IPS-18c (cell line): Measurements from ENCODE around the gene RGS4.

ENCODE experiments used
- H3K4me3 ChIP-seq: 2 replicates; pipeline ENCODE4 v1.7.0; 2013; ENCODE audit warnings: low read depth, mild to moderate bottlenecking, low read length, moderate library complexity; ENCODE audit not compliant: insufficient read depth
- H3K9me3 ChIP-seq: one replicate; pipeline ENCODE4 v1.6.1; 2013; ENCODE audit warnings: mild to moderate bottlenecking, low read length, moderate library complexity; ENCODE audit not compliant: control insufficient read depth, insufficient read depth

Gene RGS4

GRCh38 chr1:163060343-163061007, 8.7 kb upstream of the RGS4 start:
- Histone ChIP-seq H3K4me3 (no peak overlapping the region), H3K9me3 (no peaks in the 10 kb centered on the region)

- no peak overlapping the region for H3K4me3 ChIP-seq
- H3K9me3 ChIP-seq: no peaks in the 10 kb centered on the region
These were observed 6.0 kb upstream of the RGS4 start for GRCh38 chr1:163063143-163063542.

GRCh38 chr1:163063610-163064009, 5.6 kb upstream of the RGS4 start:
- Histone ChIP-seq H3K4me3 (no peak overlapping the region), H3K9me3 (no peaks in the 10 kb centered on the region)

- H3K4me3 ChIP-seq: no peak overlapping the region
- no peaks in the 10 kb centered on the region for H3K9me3 ChIP-seq
These were observed 3.0 kb upstream of the RGS4 start for GRCh38 chr1:163066168-163066567.

DNA sequence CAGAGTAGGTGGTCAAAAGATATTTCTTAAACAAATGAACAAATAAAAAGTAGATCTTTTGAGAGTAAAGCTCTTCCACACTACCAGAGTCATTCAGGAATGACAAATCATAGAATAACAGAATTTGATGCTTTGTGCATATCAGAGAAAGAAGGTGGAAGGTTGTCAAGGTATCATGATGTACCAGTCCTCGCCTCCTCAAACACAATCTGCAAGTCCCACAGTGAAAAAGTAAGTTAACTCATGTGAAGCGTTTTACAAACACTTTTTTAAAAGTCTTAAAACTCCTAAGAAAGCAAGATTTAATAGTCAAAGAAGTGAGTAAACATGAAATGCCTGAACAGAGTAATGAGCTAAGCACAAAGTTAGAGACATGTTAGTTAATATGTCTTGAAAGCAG, 2.5 kb upstream of the RGS4 start:
- Histone ChIP-seq H3K4me3 (no peak overlapping the region), H3K9me3 (no peaks in the 10 kb centered on the region)

GRCh38 chr1:163068716-163069115, 445 bp upstream of the RGS4 start:
- no peak overlapping the region; the same call in 1 of the 2 replicates for H3K4me3 ChIP-seq
- no peaks in the 10 kb centered on the region for H3K9me3 ChIP-seq

DNA sequence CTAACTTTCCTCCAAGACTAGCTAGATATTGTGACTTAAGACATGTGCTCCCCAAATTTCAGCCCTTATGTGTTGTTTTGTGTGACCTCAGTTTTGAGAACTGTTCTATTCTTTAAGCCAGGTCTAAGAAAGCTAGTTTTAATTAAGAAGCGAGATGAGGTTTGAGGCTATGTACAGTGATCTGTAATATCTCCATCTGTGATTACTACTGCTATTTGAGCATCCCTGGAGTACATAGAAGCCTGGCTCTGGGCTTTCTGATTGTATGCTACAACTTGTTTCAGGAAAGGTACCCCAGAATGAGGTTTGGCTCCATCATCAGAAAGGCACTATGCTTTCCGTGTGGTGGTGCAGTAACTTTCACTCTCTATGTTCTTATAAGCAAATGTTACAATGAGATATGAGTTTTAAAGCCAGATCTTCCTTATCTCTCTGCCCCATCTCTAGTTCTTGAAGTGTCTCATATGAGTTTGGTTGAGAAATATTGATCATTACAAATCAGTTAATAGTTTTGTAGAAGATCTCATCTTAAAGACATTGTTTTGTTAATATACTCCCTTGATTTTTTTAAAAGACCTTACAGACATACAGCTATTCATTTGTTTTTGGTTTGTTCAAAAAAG, 605 bp downstream of the RGS4 start:
- Histone ChIP-seq H3K4me3 (no peak overlapping the region), H3K9me3 (no peaks in the 10 kb centered on the region)

DNA sequence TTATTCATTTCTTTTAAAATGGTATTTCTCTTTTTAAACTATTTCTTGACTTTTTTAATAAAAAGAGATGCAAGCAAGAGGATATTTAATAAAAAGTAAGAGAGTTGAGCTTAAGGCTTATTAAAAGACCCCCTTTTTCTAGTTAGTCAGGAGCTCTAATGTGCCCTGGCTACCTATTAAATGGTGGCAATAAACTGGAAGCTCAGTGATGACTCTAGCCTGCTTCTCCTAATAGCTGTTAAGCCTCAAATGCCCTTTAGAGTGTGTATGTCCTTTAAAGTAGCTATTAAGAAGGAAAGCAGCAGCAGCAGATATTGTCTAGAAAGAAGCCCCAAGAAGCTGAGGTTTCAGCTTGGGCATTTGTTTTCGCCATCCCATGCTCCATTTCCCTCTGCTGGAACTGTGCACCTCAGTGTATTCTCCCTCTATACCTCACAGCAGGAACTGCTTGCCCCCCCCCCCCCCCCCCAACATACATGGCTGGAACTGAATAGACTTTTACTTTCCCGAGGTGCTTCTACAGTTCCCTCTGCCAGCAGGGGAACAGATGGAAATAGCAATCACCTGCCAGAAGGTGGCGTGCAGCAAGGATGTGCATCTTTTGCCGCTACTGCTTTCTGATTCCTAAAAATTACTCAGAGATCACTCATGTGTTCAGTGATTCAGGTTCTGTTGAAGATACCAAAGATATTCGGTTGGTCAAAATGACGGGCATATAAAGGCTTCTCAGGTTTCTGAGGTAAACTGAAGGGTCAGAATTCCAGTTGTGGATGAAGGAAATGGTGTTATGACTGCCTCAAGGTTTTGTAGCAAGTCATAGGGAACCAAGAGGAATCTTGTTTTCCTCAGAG, 2.5 kb downstream of the RGS4 start:
- Histone ChIP-seq H3K4me3 (no peak overlapping the region), H3K9me3 (no peaks in the 10 kb centered on the region)

DNA sequence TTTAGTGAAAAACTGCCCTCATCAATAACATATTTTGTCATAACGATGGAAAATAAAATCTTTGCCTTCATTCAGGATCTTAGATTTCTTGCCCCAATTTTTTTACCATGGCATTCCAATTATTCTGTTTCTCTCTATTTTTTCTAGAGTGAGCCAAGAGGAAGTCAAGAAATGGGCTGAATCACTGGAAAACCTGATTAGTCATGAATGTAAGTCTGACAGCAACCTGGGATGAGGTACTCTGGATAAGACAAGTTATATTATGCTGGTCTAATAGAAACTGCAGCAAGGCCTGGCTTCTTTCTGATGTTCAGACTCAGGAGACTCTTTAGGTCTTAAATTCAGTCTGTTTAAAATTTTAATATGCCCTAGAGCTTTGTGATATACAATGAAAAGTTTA, 3.5 kb downstream of the RGS4 start:
- H3K9me3 ChIP-seq: no peaks in the 10 kb centered on the region
- no peak overlapping the region for H3K4me3 ChIP-seq

DNA sequence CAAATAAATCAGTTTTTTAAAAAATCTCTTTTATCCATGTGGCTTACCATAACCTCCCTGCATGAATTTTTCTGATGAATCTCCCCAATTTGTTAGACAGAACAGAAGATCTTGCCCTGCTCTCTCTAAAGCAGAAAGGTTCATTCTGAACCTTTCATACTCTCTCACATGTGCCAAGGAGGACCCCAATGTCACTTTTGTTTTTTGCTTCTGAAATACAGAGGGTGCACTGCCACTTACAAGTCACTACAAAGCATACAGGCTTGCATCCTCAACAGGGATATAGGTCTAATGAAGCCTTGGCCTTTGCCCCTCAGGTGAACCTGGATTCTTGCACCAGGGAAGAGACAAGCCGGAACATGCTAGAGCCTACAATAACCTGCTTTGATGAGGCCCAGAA, 4.8 kb downstream of the RGS4 start:
- H3K4me3 ChIP-seq: no peak overlapping the region
- no peaks in the 10 kb centered on the region for H3K9me3 ChIP-seq

GRCh38 chr1:163074716-163075284, 5.6 kb downstream of the RGS4 start:
- Histone ChIP-seq H3K4me3 (no peak overlapping the region), H3K9me3 (no peaks in the 10 kb centered on the region)

GRCh38 chr1:163076044-163076443, 6.9 kb downstream of the RGS4 start:
- H3K4me3 ChIP-seq: no peak overlapping the region
- H3K9me3 ChIP-seq: no peaks in the 10 kb centered on the region

- no peak overlapping the region for H3K4me3 ChIP-seq
These were observed 7.3 kb downstream of the RGS4 start for GRCh38 chr1:163076446-163076845.

DNA sequence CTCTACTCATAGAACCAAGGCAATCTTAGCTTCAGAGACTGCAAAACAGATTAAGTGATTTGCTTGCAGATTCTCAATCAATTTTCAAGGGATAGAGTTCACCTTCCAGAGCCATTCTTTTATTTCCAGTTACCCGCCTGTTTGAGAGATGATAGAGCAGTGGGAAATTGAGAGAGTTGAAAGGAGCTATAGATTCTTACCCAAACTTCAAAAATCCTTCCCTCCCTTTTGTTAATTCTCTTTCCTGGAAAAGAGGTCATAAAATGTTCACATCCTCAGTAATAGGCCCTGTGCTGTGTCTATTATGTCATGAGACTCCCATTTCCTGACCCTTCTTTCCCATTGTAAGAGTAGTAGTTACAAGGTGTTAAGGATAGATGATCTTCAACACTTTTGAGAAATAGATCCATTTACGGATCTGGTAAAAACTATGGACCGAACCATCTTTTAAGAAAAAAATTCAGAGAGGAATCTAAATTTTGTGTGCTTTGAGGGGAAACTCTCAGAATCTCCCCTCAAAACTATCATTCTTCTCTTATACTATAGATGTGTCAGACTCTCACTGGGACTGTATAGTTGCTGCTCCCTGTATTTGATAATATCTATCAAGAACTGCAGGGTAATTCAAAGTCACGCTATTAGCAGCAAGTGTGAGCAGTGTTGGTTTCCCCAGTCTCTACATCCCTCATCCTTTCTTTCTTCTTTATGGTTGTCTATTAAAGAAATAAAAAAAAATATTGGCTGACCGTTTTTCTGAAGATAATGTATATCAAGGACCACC, 8.0 kb downstream of the RGS4 start:
- no peak overlapping the region for H3K4me3 ChIP-seq
- no peaks in the 10 kb centered on the region for H3K9me3 ChIP-seq

More at GRCh38 chr1:163076446-163076845, 7.3 kb downstream of the RGS4 start:
- no peaks in the 10 kb centered on the region for H3K9me3 ChIP-seq

DNA sequence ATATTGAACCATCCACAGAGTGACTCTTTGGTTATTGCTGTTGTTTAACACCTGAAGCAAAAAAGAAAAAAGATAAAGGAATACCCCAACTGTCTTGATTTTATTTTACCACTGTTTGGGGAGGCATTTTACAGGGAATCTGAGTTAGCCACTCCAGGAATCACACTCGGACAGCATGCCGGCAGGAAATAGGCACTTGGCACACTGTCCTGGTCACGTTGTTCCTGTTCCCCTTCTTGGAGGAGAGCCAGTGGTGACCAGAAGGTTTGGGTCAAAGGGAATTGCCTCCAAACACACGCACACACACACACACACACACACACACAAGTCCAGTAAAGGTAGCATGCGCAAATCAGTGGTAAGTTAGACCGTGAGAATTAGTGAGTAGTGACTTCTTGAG, 13.8 kb downstream of the RGS4 start:
- Histone ChIP-seq H3K9me3 (no peaks in the 10 kb centered on the region), H3K4me3 (no peak overlapping the region)

- no peak overlapping the region for H3K4me3 ChIP-seq
- H3K9me3 ChIP-seq: no peaks in the 10 kb centered on the region
These were observed 14.5 kb downstream of the RGS4 start for GRCh38 chr1:163083690-163084089.

DNA sequence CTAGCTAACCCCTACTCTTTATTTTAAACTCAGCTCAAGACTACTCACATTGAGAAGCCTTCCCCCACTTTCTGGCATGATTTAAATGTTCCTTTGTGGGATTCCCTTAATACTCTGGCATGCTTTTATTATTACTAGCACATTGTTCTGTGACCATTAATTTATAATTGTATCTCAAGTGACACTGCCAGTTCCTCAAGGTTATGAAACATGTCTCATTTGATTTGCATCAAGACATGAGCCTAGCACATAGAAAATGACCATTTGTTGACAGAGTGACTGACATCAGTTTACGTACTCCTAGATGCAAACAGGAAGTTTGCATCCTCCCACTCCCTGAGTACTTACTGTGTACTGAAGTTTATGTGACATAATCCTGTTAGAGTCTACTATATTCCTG, 15.2 kb downstream of the RGS4 start:
- no peaks in the 10 kb centered on the region for H3K9me3 ChIP-seq
- no peak overlapping the region for H3K4me3 ChIP-seq
